B cell (primary cell): ENCODE data around the gene SH3RF3. TPM values are rescaled to one million over a fixed set of nuclear protein-coding genes. Genes with fewer than 3 reads are reported as not detected.

ENCODE experiments used
- ATAC-seq: fragments of 200-7000 bp; cut with Tn5 transposase; one replicate; pipeline ENCODE4 v1.10.0; 2021; ENCODE audit warnings: low read depth, mild to moderate bottlenecking, moderate number of reproducible peaks, moderate library complexity
- CTCF ChIA-PET: fragments of 350-600 bp; sonication (Branson Sonifier 250); formaldehyde crosslinking; loops from one replicate; lab custom pipeline; 2021; ENCODE audit warnings: antibody characterized with exemption, inconsistent platforms; lab: Charles Lee
- POLR2A ChIA-PET: fragments of 350-600 bp; sonication (Branson Sonifier 250); formaldehyde crosslinking; loops from one replicate; lab custom pipeline; 2021; ENCODE audit warnings: antibody characterized with exemption; lab: Charles Lee
- DNase-seq: peaks from one replicate; pipeline ENCODE4 v3.0.0; 2013
- H2AFZ ChIP-seq: 2 replicates; pipeline ENCODE4 v1.6.1; 2012; ENCODE audit warnings: mild to moderate bottlenecking, low read depth, low read length; ENCODE audit not compliant: insufficient read depth, poor library complexity, severe bottlenecking
- H3K27ac ChIP-seq, 2 donors: 1 replicate in 1 of 2; 2 replicates in 1 of 2; pipeline ENCODE4 v1.5.1; 2012 to 2013; ENCODE audit warnings: low read length in 2 of 2, mild to moderate bottlenecking in 2 of 2, moderate library complexity in 1 of 2
- H3K27me3 ChIP-seq, 4 experiments: fragments of 200-600 bp in 1 of 4; sonication (generic) in 1 of 4; replicated peaks in 1 of 4; 1 replicate in 2 of 4; 2 replicates in 2 of 4; pipeline versions ENCODE4 v1.6.1 to v1.7.0; 2013 to 2016; ENCODE audit warnings: low read length in 3 of 4, mild to moderate bottlenecking in 2 of 4, mixed read lengths in 1 of 4, moderate library complexity in 1 of 4; ENCODE audit not compliant: insufficient read depth in 4 of 4, control insufficient read depth in 3 of 4; ENCODE audit errors: control extremely low read depth in 1 of 4
- H3K36me3 ChIP-seq, 2 experiments: replicated peaks in 1 of 2; 1 replicate in 1 of 2; 2 replicates in 1 of 2; pipeline versions ENCODE4 v1.6.1 to v1.7.1; 2013; ENCODE audit warnings: low read length in 1 of 2; ENCODE audit not compliant: insufficient read depth in 2 of 2, control insufficient read depth in 1 of 2; ENCODE audit errors: control extremely low read depth in 1 of 2, extremely low read depth in 1 of 2
- H3K4me1 ChIP-seq, 2 donors: fragments of 200-600 bp in 1 of 2; sonication (generic) in 1 of 2; 1 replicate in 1 of 2; 2 replicates in 1 of 2; pipeline versions ENCODE4 v1.5.1 to v1.6.1; 2013 to 2017; ENCODE audit warnings: low read length in 2 of 2; ENCODE audit not compliant: control insufficient read depth in 2 of 2, insufficient read depth in 2 of 2
- H3K4me2 ChIP-seq: replicated peaks from 2 replicates; pipeline ENCODE3; 2012; ENCODE audit warnings: mild to moderate bottlenecking, low read depth, low read length; ENCODE audit not compliant: poor library complexity, severe bottlenecking
- H3K4me3 ChIP-seq, 5 experiments: fragments of 200-600 bp in 1 of 5; sonication (generic) in 1 of 5; 1 replicate in 3 of 5; 2 replicates in 2 of 5; pipeline versions ENCODE4 v1.5.1 to v1.7.0; 2011 to 2016; ENCODE audit warnings: low read length in 4 of 5, mild to moderate bottlenecking in 4 of 5, low read depth in 2 of 5, control low read depth in 1 of 5, moderate library complexity in 1 of 5; ENCODE audit not compliant: insufficient read depth in 1 of 5; ENCODE audit errors: control extremely low read depth in 1 of 5, extremely low read depth in 1 of 5
- H3K79me2 ChIP-seq: fragments of 200-600 bp; sonication (generic); one replicate; pipeline ENCODE4 v1.6.0; 2016; ENCODE audit warnings: low read length; ENCODE audit not compliant: control insufficient read depth, insufficient read depth
- H3K9ac ChIP-seq: fragments of 200-600 bp; sonication (generic); 2 replicates; pipeline ENCODE4 v1.6.1; 2017; ENCODE audit warnings: mild to moderate bottlenecking, low read length, moderate library complexity
- H3K9me3 ChIP-seq, 3 donors: one replicate each; pipeline versions ENCODE4 v1.6.1 to v1.7.1; 2013; ENCODE audit warnings: low read length in 2 of 3; ENCODE audit not compliant: control insufficient read depth in 2 of 3, insufficient read depth in 1 of 3; ENCODE audit errors: control extremely low read depth in 1 of 3
- H4K20me1 ChIP-seq: 2 replicates; pipeline ENCODE4 v1.6.0; 2012; ENCODE audit warnings: mild to moderate bottlenecking, low read length; ENCODE audit not compliant: insufficient read depth, control insufficient read depth, poor library complexity, severe bottlenecking
- H3K27ac Mint-ChIP-seq: one replicate; pipeline ENCODE4 v1.8.0; 2021; ENCODE audit warnings: mixed read lengths
- H3K27me3 Mint-ChIP-seq: one replicate; pipeline ENCODE4 v1.8.0; 2021; ENCODE audit warnings: mixed read lengths
- H3K4me1 Mint-ChIP-seq: one replicate; pipeline ENCODE4 v1.8.0; 2021; ENCODE audit warnings: mixed read lengths
- H3K4me3 Mint-ChIP-seq: one replicate; pipeline ENCODE4 v1.8.0; 2021; ENCODE audit warnings: mixed read lengths
- H3K9me3 Mint-ChIP-seq: one replicate; pipeline ENCODE4 v1.8.0; 2022; ENCODE audit warnings: mixed read lengths; ENCODE audit not compliant: insufficient read depth
- CTCF ChIP-seq: fragments of 200-600 bp; IDR thresholded peaks from one replicate; pipeline ENCODE4 v1.8.0; 2022; ENCODE audit warnings: antibody characterized with exemption, mild to moderate bottlenecking
- EZH2 ChIP-seq: IDR thresholded peaks from 2 replicates; pipeline ENCODE4 v1.6.1; 2012; ENCODE audit warnings: borderline replicate concordance, low read depth, mild to moderate bottlenecking, moderate library complexity, low read length; ENCODE audit not compliant: insufficient read depth, poor library complexity, severe bottlenecking
- WGBS: methylation state at CpG from one replicate; pipeline ENCODE4 v1.1.5; 2013; ENCODE audit warnings: missing lambda C conversion rate; ENCODE audit not compliant: insufficient coverage; 5-methylcytosine and 5-hydroxymethylcytosine counted together
- intact Hi-C: fragments of 100-400 bp; cut with micrococcal nuclease; formaldehyde crosslinking; loops from one replicate; pipeline ENCODE4 v1.10.0; 2022
- polyA plus RNA-seq: library from polyadenylated mRNA; depleted of rRNA; stranded (reverse); fragments of >200 nt; gene quantifications from 2 replicates; pipeline ENCODE4 v1.2.3, GENCODE V29; 2012
- total RNA-seq, 2 donors: library from RNA; stranded (reverse); fragments of 120-200 nt in 1 of 2; gene quantifications; 1 replicate in 1 of 2; 2 replicates in 1 of 2; pipeline versions ENCODE4 v1.2.3 to v1.2.4, GENCODE V29; 2013 to 2022

SH3RF3 gene
- total and polyA plus RNA-seq, 2 donors (not counting 1 experiment from before 2014, with no cell fraction given): 0.07 to 1.2 TPM

DNA sequence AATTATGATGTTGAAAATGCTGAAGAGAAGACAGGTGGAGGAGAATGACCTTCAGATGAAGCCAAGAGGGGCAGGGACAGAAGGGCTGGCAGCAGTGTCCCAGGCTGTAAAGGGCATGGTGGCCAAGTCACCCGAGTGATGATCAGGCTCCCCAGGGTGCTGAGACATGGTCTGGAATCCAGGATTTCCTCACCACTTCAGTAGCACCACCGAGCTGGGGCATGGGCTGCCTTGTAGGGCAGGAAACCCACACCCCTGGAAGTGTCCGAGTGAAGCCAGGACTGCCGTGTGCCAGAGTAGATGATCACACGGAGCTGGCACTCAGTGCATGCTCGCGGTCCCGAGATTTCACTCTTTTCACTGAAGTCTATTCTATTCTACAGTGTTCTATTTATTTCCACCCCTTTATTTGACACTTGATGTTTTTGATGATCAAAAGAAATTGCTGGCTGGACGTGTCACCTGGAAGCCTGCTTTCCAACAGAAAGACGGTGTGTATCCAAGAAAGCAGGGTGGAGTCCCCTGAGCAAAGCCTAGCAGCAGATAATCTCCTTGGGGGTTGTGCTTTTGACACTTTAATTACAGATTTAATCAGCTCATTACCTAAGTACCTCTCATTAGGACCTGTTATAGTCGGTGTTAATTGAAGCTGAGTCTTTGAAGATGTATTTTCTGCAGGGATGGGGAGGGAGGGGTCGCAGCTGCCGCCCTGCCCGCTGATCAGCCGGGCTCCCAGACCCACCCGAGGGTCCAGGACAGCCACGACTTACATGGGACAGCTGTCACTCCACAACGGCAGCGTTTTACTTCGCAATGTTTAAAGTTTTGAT lies 392.4 kb downstream of the SH3RF3 start:
- H3K36me3 ChIP-seq: no peaks in the 10 kb centered on the region
- H3K27me3 ChIP-seq: no peaks in the 10 kb centered on the region
- WGBS: 85% methylated on average over 12 of the region's 20 CpGs
- DNase-seq: no peak
- H2AFZ ChIP-seq: no peak overlapping the region
- ChIA-PET CTCF (no interaction called here), POLR2A (no interaction called here)
- TF ChIP-seq EZH2 (no peak), CTCF (no peak)
- no peak overlapping the region for H3K9ac ChIP-seq
- no peak for ATAC-seq
- H3K4me2 ChIP-seq: no peak overlapping the region
- Mint-ChIP-seq H3K9me3 (no peaks in the 10 kb centered on the region), H3K4me1 (no peaks in the 10 kb centered on the region), H3K4me3 (no peak overlapping the region), H3K27me3 (no peaks in the 10 kb centered on the region), H3K27ac (no peak overlapping the region)
- no peak overlapping the region for H3K27ac ChIP-seq
- no peaks in the 10 kb centered on the region for H4K20me1 ChIP-seq
- H3K4me1 ChIP-seq: no peaks in the 10 kb centered on the region
- H3K4me3 ChIP-seq: no peak overlapping the region
- H3K79me2 ChIP-seq: no peaks in the 10 kb centered on the region
- H3K9me3 ChIP-seq: no peaks in the 10 kb centered on the region
- intact Hi-C loops: no loop called here

GRCh38 chr2:109522063-109522374 lies 393.0 kb downstream of the SH3RF3 start:
- H3K4me1 ChIP-seq: no peaks in the 10 kb centered on the region
- no peaks in the 10 kb centered on the region for H4K20me1 ChIP-seq
- POLR2A ChIA-PET: no interaction called here
- no CpG with 5 or more reads among the region's 7 CpGs for WGBS
- no peak overlapping the region for H2AFZ ChIP-seq
- no peak overlapping the region for H3K4me3 ChIP-seq
- no peak for DNase-seq
- H3K9me3 Mint-ChIP-seq: no peaks in the 10 kb centered on the region
- intact Hi-C loops: no loop called here
- ATAC-seq: no peak
- H3K9ac ChIP-seq: no peak overlapping the region
- no peaks in the 10 kb centered on the region for H3K4me1 Mint-ChIP-seq
- no peak overlapping the region for H3K4me3 Mint-ChIP-seq
- TF ChIP-seq EZH2: no peak
- TF ChIP-seq CTCF: no peak
- H3K27me3 ChIP-seq: no peaks in the 10 kb centered on the region
- H3K27ac Mint-ChIP-seq: no peak overlapping the region
- no peaks in the 10 kb centered on the region for H3K36me3 ChIP-seq
- CTCF ChIA-PET: no interaction called here
- H3K27me3 Mint-ChIP-seq: no peaks in the 10 kb centered on the region
- H3K4me2 ChIP-seq: no peak overlapping the region
- H3K79me2 ChIP-seq: no peaks in the 10 kb centered on the region
- no peaks in the 10 kb centered on the region for H3K9me3 ChIP-seq
- no peak overlapping the region for H3K27ac ChIP-seq
